K562 (cell line): Measurements from ENCODE around the gene TRABD. TPM values are rescaled to one million over a fixed set of nuclear protein-coding genes. Genes with fewer than 3 reads are reported as not detected.

Experiments
- ATAC-seq: fragments of 200-7000 bp; cut with Tn5 transposase; 3 replicates; pipeline ENCODE4 v1.9.1; 2020; ENCODE audit warnings: moderate library complexity
- BruUV-seq: library from RNA; stranded (reverse); fragments of 400-500 nt; replicated peaks from 2 replicates; lab custom pipeline; 2021; lab: Mats Ljungman, UMichigan
- CTCF ChIA-PET: fragments of 300-600 bp; formaldehyde crosslinking; extraction: SDS; loops from one replicate; lab custom pipeline; 2021; ENCODE audit warnings: low intra/inter-chr PET ratio; lab: Yijun Ruan, JAX
- POLR2A ChIA-PET: fragments of 300-600, 350-650 bp; sonication (Branson Sonifier 250); formaldehyde crosslinking; extraction: SDS; loops from one replicate; lab custom pipeline; 2021; ENCODE audit warnings: antibody characterized with exemption, inconsistent platforms; lab: Yijun Ruan, JAX
- DNase-seq, 4 experiments: peaks; one replicate each; pipeline versions ENCODE4 v3.0.0 to v3.0.0-alpha.2; 2011 to 2018; ENCODE audit warnings: low spot score in 3 of 4, mixed read lengths in 3 of 4; ENCODE audit errors: extremely low read depth in 1 of 4
- FAIRE-seq: peaks from 2 replicates; lab custom pipeline; 2011; peaks lifted over from hg19 to GRCh38; lab: Jason Lieb, UNC
- H2AFZ ChIP-seq: 2 replicates; pipeline ENCODE4 v1.6.0; 2011; ENCODE audit warnings: low read depth, low read length, control low read depth, inconsistent platforms
- H3K27ac ChIP-seq: fragments of 200-600 bp; 3 replicates; pipeline ENCODE4 v1.8.0; 2011; ENCODE audit warnings: low read depth, mild to moderate bottlenecking, control low read depth, inconsistent platforms, low read length, moderate library complexity, mixed read lengths; ENCODE audit errors: extremely low read depth
- H3K27me3 ChIP-seq, 2 experiments: fragments of 300-600 bp in 1 of 2; 2 replicates in 1 of 2; 3 replicates in 1 of 2; pipeline versions ENCODE4 v1.6.0 to v1.8.0; 2011; ENCODE audit warnings: inconsistent platforms in 2 of 2, low read length in 2 of 2, mild to moderate bottlenecking in 1 of 2, mixed read lengths in 1 of 2, moderate library complexity in 1 of 2; ENCODE audit not compliant: control insufficient read depth in 2 of 2, insufficient read depth in 2 of 2
- H3K36me3 ChIP-seq: fragments of 300-600 bp; 3 replicates; pipeline ENCODE4 v1.8.0; 2011; ENCODE audit warnings: mild to moderate bottlenecking, low read length, inconsistent platforms; ENCODE audit not compliant: control insufficient read depth, insufficient read depth
- H3K4me1 ChIP-seq, 2 experiments: fragments of 200-600 bp in 1 of 2; replicated peaks in 1 of 2; 2 replicates in 1 of 2; 3 replicates in 1 of 2; pipeline versions ENCODE4 v1.5.1 to v1.8.0; 2011; ENCODE audit warnings: inconsistent platforms in 2 of 2, low read length in 2 of 2, mild to moderate bottlenecking in 1 of 2, mixed read lengths in 1 of 2, moderate library complexity in 1 of 2; ENCODE audit not compliant: control insufficient read depth in 2 of 2, insufficient read depth in 2 of 2
- H3K4me2 ChIP-seq: 2 replicates; pipeline ENCODE4 v1.6.1; 2011; ENCODE audit warnings: low read length, control low read depth, inconsistent platforms, mixed read lengths; ENCODE audit not compliant: insufficient read depth
- H3K4me3 ChIP-seq: fragments of 200-600 bp; sonication (generic), shearing (Covaris generic); 2 replicates; pipeline ENCODE4 v1.5.1; 2016; ENCODE audit warnings: control low read depth, inconsistent platforms
- H3K79me2 ChIP-seq: fragments of 200-600 bp; 3 replicates; pipeline ENCODE4 v1.8.0; 2011; ENCODE audit warnings: low read length, inconsistent platforms; ENCODE audit not compliant: control insufficient read depth, insufficient read depth
- H3K9ac ChIP-seq, 2 experiments: 2 replicates each; pipeline versions ENCODE4 v1.6.0 to v1.6.1; 2011; ENCODE audit warnings: low read depth in 2 of 2, low read length in 2 of 2, control low read depth in 1 of 2, inconsistent platforms in 1 of 2, mild to moderate bottlenecking in 1 of 2, mixed read lengths in 1 of 2; ENCODE audit not compliant: insufficient read depth in 1 of 2
- H3K9me1 ChIP-seq: one replicate; pipeline ENCODE4 v1.6.0; 2011; ENCODE audit warnings: inconsistent platforms, mild to moderate bottlenecking, low read length, moderate library complexity; ENCODE audit not compliant: control insufficient read depth, insufficient read depth
- H3K9me3 ChIP-seq: replicated peaks from 2 replicates; pipeline ENCODE4 v1.5.1; 2011; ENCODE audit warnings: low read depth, low read length, inconsistent platforms; ENCODE audit not compliant: control insufficient read depth, insufficient read depth
- H4K20me1 ChIP-seq: replicated peaks from 2 replicates; pipeline ENCODE4 v1.6.1; 2011; ENCODE audit warnings: low read length, inconsistent platforms, mixed read lengths; ENCODE audit not compliant: control insufficient read depth, insufficient read depth
- CBFA2T2 ChIP-seq: fragments of 450-650 bp; conservative IDR thresholded peaks from 2 replicates; pipeline ENCODE4 v1.6.1; 2017; ENCODE audit warnings: mild to moderate bottlenecking
- MYBL2 ChIP-seq, 2 experiments: fragments of 450-650 bp in 1 of 2; sonication (generic) in 1 of 2; formaldehyde crosslinking in 1 of 2; IDR thresholded peaks; 2 replicates each; pipeline versions ENCODE4 v1.6.1 to v1.8.1; 2017 to 2022; ENCODE audit warnings: borderline replicate concordance in 1 of 2, inconsistent platforms in 1 of 2, low read depth in 1 of 2, mild to moderate bottlenecking in 1 of 2, missing genetic modification reagents in 1 of 2, moderate library complexity in 1 of 2
- RAD51 ChIP-seq: fragments of 450-650 bp; IDR thresholded peaks from 2 replicates; pipeline ENCODE4 v1.7.1; 2016; ENCODE audit warnings: low read depth, mild to moderate bottlenecking, borderline replicate concordance
- SIN3A ChIP-seq, 2 experiments: fragments of 150-350 bp in 1 of 2; IDR thresholded peaks; 2 replicates each; pipeline ENCODE4 v1.6.1; 2011 to 2016; ENCODE audit warnings: borderline replicate concordance in 2 of 2, low read depth in 2 of 2, low read length in 2 of 2, mild to moderate bottlenecking in 2 of 2, moderate library complexity in 2 of 2; ENCODE audit not compliant: control insufficient read depth in 1 of 2
- WGBS: fragments of 100-300 bp; shearing (Covaris generic); methylation state at CpG from one replicate; pipeline ENCODE4 v1.1.6; 2016; ENCODE audit warnings: low coverage, mixed read lengths; ENCODE audit not compliant: insufficient coverage; ENCODE audit errors: missing lambda C conversion rate; 5-methylcytosine and 5-hydroxymethylcytosine counted together
- in situ Hi-C: fragments of 300-500 bp; cut with MboI; formaldehyde crosslinking; loops from 4 replicates; pipeline ENCODE4 v1.15.0; 2018; ENCODE audit warnings: inconsistent platforms, mixed read lengths
- intact Hi-C: fragments of 100-400 bp; cut with micrococcal nuclease; formaldehyde crosslinking; loops from 2 replicates; pipeline ENCODE4 v1.14.2; 2022
- polyA plus RNA-seq, 8 experiments: library from polyadenylated mRNA; depleted of rRNA in 4 of 8; stranded (reverse) in 5 of 8; unstranded in 3 of 8; fragments of >200 nt; fragmentation: Nextera tagmentation in 2 of 8; fragmentation: Illumina TruSeq in 1 of 8; extraction: Ambion mirVana in 2 of 8; extraction: Trizol in 1 of 8; gene quantifications; 2 replicates each; pipeline versions ENCODE4 v1.2.1 to v1.2.3, GENCODE V29; 2011 to 2014; ENCODE audit warnings: inconsistent platforms in 1 of 8, missing spikeins in 1 of 8
- total RNA-seq, 7 experiments: library from RNA; depleted of rRNA in 6 of 7; stranded (reverse); fragments of >200 nt in 6 of 7; fragmentation: Illumina TruSeq in 2 of 7; extraction: Trizol in 2 of 7; gene quantifications; 2 replicates each; pipeline versions ENCODE4 v1.2.1 to v1.2.3, GENCODE V29; 2011 to 2021; ENCODE audit warnings: low replicate concordance in 1 of 7
- TF ChIP-seq, protein P1 (sequence below): sonication (generic); formaldehyde crosslinking; IDR thresholded peaks from 2 replicates; pipeline ENCODE4 v1.5.0; 2020; ENCODE audit warnings: missing genetic modification reagents
- TF ChIP-seq, protein P2 (sequence below): fragments of 450-650 bp; formaldehyde crosslinking; IDR thresholded peaks from 2 replicates; pipeline ENCODE4 v1.4.0; 2020; ENCODE audit warnings: mild to moderate bottlenecking, mixed read lengths
- TF ChIP-seq, protein P3 (sequence below), 3 experiments: IDR thresholded peaks in 2 of 3; conservative IDR thresholded peaks in 1 of 3; 2 replicates each; pipeline ENCODE4 v1.5.1; 2011 to 2012; ENCODE audit warnings: low read length in 3 of 3, mild to moderate bottlenecking in 3 of 3, control low read depth in 2 of 3, improper control_type of control experiment in 1 of 3, inconsistent platforms in 1 of 3, low read depth in 1 of 3, mixed read lengths in 1 of 3, moderate library complexity in 1 of 3; ENCODE audit not compliant: insufficient read depth in 2 of 3
- TF ChIP-seq, protein P4 (sequence below): sonication (generic); formaldehyde crosslinking; IDR thresholded peaks from 2 replicates; pipeline ENCODE4 v1.9.0; 2022; ENCODE audit warnings: mild to moderate bottlenecking, missing genetic modification reagents

Gene TRABD
- total and polyA plus RNA-seq, 9 of the 15 experiments (the other 6 are each of a cell fraction or from before 2014, with no cell fraction given): 0.08 to 62.9 (median 14.0) TPM

DNA sequence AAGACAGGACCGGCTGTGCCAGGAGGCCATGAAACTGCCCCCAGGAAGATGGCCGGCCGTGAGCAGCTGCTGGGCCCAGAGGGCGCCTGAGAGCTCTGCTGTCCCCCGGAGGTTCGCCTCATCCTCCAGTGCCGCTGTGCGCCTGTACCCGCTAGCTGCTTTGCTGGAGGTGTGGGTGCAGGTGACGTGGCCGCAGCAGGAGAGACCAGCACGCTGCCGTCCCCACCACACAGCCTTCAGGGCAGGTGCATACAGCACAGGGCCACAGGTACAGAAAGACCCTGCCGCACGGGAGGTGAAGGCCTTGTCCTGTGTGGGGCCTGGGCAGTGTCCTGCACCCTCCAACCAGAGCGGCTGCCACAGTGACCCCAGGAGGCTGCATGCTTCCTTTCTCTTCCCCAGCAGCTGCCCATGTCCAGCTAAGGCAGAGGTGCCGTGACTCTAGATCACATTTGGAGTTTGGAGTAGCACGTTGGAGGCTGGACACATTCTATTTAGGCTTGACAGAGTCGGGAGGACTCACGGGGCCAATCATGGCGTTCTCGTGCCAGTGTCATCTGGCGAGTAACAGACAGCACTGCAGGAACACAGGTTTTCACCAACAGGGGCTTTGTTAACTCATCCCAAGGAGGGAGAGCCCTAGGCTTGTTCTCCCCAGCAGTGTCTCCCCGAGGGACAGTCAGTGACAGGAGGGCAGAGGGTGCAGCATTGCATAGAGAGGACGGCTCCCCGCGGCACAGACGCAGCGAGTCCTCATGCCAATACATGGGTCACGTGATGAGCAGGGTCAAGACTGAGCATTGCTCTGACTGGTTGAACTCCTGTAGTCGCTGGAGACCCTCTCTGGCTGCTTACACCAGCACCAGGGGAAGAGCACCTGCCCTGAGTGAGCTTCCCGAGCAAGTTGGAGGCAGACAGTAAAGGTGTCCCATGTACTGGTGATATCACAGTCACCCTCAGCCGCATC, 33.9 kb upstream of the TRABD start:
- no peak overlapping the region for H3K4me2 ChIP-seq
- TF ChIP-seq RAD51: peak; percentile 48; the same call in 1 of the 2 replicates
- TF ChIP-seq, protein P1, sequence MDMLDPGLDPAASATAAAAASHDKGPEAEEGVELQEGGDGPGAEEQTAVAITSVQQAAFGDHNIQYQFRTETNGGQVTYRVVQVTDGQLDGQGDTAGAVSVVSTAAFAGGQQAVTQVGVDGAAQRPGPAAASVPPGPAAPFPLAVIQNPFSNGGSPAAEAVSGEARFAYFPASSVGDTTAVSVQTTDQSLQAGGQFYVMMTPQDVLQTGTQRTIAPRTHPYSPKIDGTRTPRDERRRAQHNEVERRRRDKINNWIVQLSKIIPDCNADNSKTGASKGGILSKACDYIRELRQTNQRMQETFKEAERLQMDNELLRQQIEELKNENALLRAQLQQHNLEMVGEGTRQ: peak; percentile 51; the same call in 1 of the 2 replicates
- TF ChIP-seq, protein P2, sequence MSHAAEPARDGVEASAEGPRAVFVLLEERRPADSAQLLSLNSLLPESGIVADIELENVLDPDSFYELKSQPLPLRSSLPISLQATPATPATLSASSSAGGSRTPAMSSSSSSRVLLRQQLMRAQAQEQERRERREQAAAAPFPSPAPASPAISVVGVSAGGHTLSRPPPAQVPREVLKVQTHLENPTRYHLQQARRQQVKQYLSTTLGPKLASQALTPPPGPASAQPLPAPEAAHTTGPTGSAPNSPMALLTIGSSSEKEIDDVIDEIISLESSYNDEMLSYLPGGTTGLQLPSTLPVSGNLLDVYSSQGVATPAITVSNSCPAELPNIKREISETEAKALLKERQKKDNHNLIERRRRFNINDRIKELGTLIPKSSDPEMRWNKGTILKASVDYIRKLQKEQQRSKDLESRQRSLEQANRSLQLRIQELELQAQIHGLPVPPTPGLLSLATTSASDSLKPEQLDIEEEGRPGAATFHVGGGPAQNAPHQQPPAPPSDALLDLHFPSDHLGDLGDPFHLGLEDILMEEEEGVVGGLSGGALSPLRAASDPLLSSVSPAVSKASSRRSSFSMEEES: peak; percentile 57
- TF ChIP-seq CBFA2T2: 0 out of 2 replicates have a peak, but pooled peaks have one; percentile 15
- TF ChIP-seq, protein P3, sequence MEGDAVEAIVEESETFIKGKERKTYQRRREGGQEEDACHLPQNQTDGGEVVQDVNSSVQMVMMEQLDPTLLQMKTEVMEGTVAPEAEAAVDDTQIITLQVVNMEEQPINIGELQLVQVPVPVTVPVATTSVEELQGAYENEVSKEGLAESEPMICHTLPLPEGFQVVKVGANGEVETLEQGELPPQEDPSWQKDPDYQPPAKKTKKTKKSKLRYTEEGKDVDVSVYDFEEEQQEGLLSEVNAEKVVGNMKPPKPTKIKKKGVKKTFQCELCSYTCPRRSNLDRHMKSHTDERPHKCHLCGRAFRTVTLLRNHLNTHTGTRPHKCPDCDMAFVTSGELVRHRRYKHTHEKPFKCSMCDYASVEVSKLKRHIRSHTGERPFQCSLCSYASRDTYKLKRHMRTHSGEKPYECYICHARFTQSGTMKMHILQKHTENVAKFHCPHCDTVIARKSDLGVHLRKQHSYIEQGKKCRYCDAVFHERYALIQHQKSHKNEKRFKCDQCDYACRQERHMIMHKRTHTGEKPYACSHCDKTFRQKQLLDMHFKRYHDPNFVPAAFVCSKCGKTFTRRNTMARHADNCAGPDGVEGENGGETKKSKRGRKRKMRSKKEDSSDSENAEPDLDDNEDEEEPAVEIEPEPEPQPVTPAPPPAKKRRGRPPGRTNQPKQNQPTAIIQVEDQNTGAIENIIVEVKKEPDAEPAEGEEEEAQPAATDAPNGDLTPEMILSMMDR (IDR thresholded peaks at IDR 0.05 in 2 of 3, conservative IDR thresholded peaks at IDR 0.05 in 1 of 3; ENCODE audit: insufficient read depth in 2 of 3, low read depth in 1 of 3, low read length in 3 of 3): 0 out of 6 replicates have a peak, but pooled peaks of 2 of the 3 experiments have one; percentile 7 to 9
- TF ChIP-seq MYBL2 (IDR thresholded peaks at IDR 0.05; ENCODE audit: low read depth): no peak
- no peak for TF ChIP-seq MYBL2 (CRISPR knock-in tag; IDR thresholded peaks at IDR 0.05; ENCODE audit: borderline replicate concordance)
- TF ChIP-seq, protein P4, sequence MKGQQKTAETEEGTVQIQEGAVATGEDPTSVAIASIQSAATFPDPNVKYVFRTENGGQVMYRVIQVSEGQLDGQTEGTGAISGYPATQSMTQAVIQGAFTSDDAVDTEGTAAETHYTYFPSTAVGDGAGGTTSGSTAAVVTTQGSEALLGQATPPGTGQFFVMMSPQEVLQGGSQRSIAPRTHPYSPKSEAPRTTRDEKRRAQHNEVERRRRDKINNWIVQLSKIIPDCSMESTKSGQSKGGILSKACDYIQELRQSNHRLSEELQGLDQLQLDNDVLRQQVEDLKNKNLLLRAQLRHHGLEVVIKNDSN (CRISPR knock-in tag): 0 out of 2 replicates have a peak, but pooled peaks have one; percentile 15
- no peak for TF ChIP-seq SIN3A (IDR thresholded peaks at IDR 0.05; ENCODE audit: borderline replicate concordance in 2 of 2, control insufficient read depth in 1 of 2, low read depth in 2 of 2, low read length in 2 of 2)
- H3K9ac ChIP-seq: peak overlapping the region in 1 of 2 experiments; percentile 17; a peak in 1 of 4 replicates
- ChIA-PET POLR2A (interaction anchor here (0.6 kb wide), 1 partner anchor 10 kb away, joined by 3 read pairs; no protein-coding TSS in a partner anchor), CTCF (no interaction called here)
- ATAC-seq (no peak), DNase-seq (no peak), FAIRE-seq (no peak)
- intact Hi-C loops (no loop called here), in situ Hi-C loops (no loop called here)
- no peak overlapping the region for H2AFZ ChIP-seq
- H3K27me3 ChIP-seq: peaks cover 0 to 29% of the 10 kb centered on the region in 2 experiments; a peak in 3 of 5 replicates
- WGBS: 33% methylated on average over 8 of the region's 33 CpGs
- no peak overlapping the region for H3K27ac ChIP-seq
- no TSS peak for BruUV-seq
- H3K9me3 ChIP-seq: no peaks in the 10 kb centered on the region
- H3K36me3 ChIP-seq: no peaks in the 10 kb centered on the region
- no peaks in the 10 kb centered on the region for H3K79me2 ChIP-seq
- no peaks in the 10 kb centered on the region for H3K9me1 ChIP-seq
- no peak overlapping the region for H3K4me3 ChIP-seq
- peaks cover 5% of the 10 kb centered on the region; the same call in 1 of the 2 replicates for H4K20me1 ChIP-seq
- H3K4me1 ChIP-seq: peaks cover 2 to 41% of the 10 kb centered on the region in 2 experiments; a peak in 4 of 5 replicates
